GM10266 (cell line): ENCODE results near the gene CABP4.

ENCODE experiments used
- DNase-seq: peaks from one replicate; pipeline ENCODE4 v3.0.0; 2012; ENCODE audit errors: extremely low spot score
- TF ChIP-seq, protein P1 (sequence below): IDR thresholded peaks from 2 replicates; pipeline ENCODE4 v1.5.1; 2012; ENCODE audit warnings: mild to moderate bottlenecking, low read depth; ENCODE audit not compliant: control insufficient read depth, insufficient read depth; ENCODE audit errors: missing control alignments

The CABP4 gene

DNA sequence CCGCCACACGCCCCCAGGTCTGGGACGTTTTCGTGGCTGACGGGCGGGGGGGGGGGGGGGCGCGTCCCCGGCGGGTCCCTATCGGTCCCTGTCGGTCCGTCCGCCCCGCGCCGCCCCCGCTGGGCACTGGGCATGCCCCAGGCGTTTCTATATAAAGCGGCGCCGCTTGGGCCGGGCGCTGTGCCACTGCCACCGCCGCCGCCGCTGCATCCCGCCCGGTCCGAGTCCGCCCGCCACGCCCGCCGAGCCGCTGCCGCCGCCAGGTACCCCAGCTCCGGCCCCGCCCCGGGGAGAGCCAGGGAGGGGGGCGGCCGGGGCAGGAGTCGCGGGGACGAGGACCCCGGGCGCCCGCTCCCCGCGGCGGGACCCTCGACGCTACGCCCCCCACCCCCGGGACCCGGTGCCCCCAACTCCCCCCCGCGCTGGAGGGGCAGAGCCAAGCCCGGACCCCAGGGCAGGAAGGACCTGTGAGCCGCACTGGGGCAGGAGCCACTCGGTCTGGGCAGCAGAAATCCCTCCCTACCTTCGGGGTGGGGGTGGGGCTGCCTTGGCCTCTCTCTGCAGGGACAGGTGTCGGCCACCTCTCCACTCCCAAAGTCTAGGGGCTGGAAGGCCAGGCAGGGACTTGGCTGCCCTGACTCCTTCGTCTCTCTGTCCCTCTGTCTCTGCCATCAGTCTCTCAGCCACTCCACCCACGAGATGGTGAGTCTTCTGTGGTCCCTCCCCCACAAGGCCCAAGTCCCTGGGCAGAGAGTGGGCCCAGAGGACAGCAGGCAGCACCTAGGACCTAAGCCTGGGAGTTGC lies 39.5 kb upstream of the CABP4 start, which contains the start of gene CARNS1:
Gene CARNS1, plus strand, starts transcription at position 178 of the 804 bp plus-strand sequence. Its CDS starts 522 bp downstream, at position 700.
- TF ChIP-seq, protein P1, sequence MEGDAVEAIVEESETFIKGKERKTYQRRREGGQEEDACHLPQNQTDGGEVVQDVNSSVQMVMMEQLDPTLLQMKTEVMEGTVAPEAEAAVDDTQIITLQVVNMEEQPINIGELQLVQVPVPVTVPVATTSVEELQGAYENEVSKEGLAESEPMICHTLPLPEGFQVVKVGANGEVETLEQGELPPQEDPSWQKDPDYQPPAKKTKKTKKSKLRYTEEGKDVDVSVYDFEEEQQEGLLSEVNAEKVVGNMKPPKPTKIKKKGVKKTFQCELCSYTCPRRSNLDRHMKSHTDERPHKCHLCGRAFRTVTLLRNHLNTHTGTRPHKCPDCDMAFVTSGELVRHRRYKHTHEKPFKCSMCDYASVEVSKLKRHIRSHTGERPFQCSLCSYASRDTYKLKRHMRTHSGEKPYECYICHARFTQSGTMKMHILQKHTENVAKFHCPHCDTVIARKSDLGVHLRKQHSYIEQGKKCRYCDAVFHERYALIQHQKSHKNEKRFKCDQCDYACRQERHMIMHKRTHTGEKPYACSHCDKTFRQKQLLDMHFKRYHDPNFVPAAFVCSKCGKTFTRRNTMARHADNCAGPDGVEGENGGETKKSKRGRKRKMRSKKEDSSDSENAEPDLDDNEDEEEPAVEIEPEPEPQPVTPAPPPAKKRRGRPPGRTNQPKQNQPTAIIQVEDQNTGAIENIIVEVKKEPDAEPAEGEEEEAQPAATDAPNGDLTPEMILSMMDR = no peak
- no peak for DNase-seq

DNA sequence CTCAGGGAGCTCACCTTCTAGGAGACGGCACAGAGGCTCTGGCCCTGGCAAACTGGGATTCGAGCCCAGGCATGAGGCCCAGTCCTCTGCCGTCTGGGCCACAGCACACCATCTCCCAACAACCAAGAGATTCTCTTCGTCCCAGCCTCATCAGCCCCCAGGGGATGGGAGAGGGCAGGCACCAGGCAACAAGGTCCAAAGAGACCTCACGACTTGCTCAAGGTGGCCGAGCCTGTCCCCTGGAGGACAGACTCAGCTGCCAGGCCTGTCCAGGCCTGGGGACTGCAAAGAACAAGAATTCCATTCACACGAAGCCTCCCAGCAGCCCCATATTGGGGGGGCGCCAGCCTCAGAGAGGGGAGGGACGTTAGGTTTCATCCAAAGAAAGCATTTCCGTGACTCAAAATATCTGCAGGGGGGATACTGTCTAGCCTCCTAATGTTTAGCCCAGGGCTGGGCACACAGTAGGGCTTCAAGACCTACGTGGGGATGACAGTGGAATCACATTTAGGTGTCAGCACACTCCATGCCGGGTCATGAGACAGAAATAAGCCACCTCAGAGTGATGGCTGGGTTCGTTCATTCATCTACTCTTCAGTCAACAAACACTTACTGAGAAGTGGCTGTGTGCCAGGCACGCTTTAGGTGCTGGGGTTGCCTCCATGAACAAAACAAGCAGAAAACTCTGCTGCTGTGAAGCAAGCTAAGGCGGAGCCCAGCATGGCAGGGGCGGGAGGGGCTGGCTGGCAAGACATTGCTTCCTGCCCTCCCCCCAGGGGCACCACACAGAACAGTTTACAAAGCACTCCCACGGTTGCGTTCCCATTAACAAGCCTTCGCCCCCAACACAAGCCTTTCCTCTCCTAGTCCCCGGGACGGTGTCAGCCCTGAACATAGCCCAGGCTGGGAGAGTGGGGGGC lies 38.5 kb upstream of the CABP4 start:
- TF ChIP-seq, protein P1 = no peak
- DNase-seq = no peak

DNA sequence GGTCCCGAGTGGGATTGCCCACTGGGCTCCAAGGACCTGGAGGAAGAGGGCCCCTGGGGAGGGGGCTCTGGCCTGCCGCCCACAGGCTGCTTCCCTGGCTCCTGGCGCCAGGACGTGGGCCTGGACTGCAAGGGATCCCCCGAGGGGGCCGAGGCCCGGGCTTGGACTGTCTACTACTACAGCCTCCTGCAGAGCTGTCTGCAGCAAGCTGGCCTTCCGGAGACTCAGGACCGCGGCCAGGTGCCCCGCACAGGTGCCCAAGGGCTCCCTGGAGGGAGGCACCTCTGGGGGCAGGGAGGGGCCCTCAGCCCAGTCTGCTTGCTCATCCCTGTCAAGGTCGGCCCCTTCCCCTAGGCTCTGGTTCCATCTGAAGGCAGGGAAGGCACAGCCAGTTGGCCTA lies 37.7 kb upstream of the CABP4 start:
- DNase-seq = no peak
- TF ChIP-seq, protein P1 = no peak

DNA sequence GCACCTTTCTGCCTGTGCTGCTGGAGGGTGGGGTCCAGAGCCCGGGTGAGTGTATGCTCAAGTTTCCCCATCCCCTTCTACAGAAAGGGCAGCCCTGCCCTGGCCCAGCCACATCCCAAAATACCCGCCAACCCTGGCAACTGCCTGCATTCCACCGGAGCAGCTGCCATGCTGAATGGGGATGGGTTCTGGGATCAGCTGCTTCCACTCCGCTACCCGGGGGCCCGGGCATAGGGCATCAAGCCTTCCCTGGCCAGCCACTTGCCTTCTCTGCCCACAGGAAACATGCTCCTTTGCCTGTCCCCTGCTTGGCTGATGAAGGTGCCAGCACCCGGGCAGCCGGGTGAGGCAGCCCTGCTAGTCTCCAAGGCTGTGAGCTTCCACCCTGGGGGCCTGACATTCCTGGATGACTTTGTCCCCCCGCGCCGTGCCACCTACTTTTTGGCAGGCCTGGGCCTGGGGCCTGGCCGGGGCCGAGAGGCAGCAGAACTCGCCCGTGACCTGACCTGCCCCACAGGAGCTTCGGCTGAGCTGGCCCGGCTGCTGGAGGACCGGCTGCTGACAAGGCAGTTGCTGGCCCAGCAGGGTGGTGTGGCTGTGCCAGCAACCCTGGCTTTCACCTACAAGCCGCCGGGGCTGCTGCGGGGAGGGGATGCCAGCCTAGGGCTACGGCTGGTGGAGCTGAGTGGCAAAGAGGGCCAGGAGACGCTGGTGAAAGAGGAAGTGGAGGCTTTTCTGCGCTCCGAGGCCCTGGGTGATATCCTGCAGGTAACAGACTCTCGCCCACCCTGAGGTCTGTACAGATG lies 36.5 kb upstream of the CABP4 start:
- TF ChIP-seq, protein P1 = no peak
- no peak for DNase-seq

DNA sequence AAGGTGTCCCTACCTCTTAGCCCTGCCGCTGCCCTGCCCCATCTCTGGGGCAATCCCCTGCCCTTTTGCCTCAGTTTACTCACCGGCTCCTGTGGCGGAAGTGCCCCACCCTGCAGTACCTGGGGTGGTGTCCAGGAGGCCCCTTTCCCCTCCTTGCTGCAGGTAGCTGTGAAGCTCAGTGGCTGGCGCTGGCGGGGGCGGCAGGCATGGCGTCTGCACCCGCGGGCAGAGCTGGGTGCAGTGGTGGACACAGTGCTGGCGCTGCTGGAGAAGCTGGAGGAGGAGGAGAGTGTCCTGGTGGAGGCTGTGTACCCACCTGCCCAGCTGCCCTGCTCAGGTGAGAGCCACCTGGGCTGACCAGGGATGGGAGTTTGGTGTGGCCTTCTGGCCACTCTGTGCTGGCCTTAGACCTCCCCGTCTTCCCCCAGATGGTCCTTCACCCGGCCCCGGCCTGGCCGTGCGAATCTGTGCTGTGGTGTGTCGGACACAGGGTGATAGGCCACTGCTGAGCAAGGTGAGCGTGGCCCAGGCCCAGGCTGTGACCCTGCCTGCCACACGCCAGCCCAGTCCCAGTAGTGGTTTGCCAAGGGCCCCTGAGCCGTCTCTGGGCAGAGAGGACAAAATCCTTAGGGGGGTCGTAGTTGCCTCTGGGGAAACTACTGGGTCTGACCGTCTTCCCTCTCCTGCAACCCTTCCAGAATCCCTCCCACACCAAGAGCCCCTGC lies 35.7 kb upstream of the CABP4 start:
- TF ChIP-seq, protein P1 = no peak
- DNase-seq = no peak

DNA sequence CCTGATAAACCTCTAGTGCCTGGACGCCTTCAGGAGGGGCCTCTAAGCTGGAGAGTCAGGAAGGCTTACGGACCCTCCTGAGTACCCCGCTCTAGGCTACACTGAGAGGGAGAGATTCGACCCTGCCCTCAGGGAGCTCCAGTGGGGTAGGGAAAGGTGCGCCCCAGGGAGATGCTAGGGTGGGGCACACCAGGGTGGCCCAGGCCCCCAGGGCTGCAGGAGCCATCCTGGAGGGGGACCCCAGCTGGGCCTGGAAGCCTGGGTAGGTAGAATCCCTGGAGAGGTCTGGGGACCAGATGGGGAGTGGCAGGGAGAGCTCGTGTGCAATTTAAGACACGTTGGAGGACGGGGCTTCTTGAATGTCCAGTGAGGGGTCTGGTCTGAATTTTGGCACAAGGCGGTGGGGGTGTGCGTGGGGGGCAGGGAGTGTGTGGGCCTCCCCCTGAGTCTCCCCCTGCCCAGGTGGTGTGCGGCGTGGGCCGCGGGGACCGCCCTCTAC lies 35.0 kb upstream of the CABP4 start:
- DNase-seq = no peak
- TF ChIP-seq, protein P1 = no peak
